Endothelial cell of umbilical vein (primary cell): ENCODE measurements around the gene ABCC11.

Experiments
- EZH2 ChIP-seq: IDR thresholded peaks from 2 replicates; pipeline ENCODE4 v1.6.1; 2012; ENCODE audit warnings: borderline replicate concordance, low read depth, mild to moderate bottlenecking, moderate library complexity, low read length, inconsistent platforms; ENCODE audit not compliant: severe bottlenecking
- FOS ChIP-seq: IDR thresholded peaks from 2 replicates; pipeline ENCODE4 v1.6.1; 2011; ENCODE audit warnings: mild to moderate bottlenecking, low read length, moderate library complexity, borderline replicate concordance; ENCODE audit not compliant: insufficient read depth
- GATA2 ChIP-seq: IDR thresholded peaks from 2 replicates; pipeline ENCODE4 v1.7.0; 2011; ENCODE audit warnings: low read depth, mild to moderate bottlenecking, moderate library complexity, mixed read lengths, low read length; ENCODE audit not compliant: insufficient read length, insufficient read depth
- JUN ChIP-seq: IDR thresholded peaks from 2 replicates; pipeline ENCODE4 v1.6.1; 2011; ENCODE audit warnings: borderline replicate concordance, low read depth; ENCODE audit not compliant: insufficient read length, insufficient read depth
- MYC ChIP-seq: IDR thresholded peaks from one replicate; pipeline ENCODE4 v1.6.1; 2011; ENCODE audit warnings: mild to moderate bottlenecking, low read depth, low read length
- POLR2A ChIP-seq: IDR thresholded peaks from 2 replicates; pipeline ENCODE4 v1.6.1; 2012; ENCODE audit warnings: low read depth, mild to moderate bottlenecking, control low read depth, low read length
- POLR2AphosphoS5 ChIP-seq: IDR thresholded peaks from 2 replicates; pipeline ENCODE4 v1.6.1; 2012; ENCODE audit warnings: low read depth, mild to moderate bottlenecking, control low read depth, low read length, moderate library complexity; ENCODE audit not compliant: insufficient read depth
- TF ChIP-seq, protein P1 (sequence below), 2 donors: IDR thresholded peaks; 1 replicate in 1 of 2; 2 replicates in 1 of 2; pipeline ENCODE4 v1.5.1; 2011; ENCODE audit warnings: low read length in 2 of 2, mild to moderate bottlenecking in 2 of 2, moderate library complexity in 2 of 2, control low read depth in 1 of 2, inconsistent platforms in 1 of 2, low read depth in 1 of 2; ENCODE audit not compliant: insufficient read depth in 1 of 2; ENCODE audit errors: extremely low read depth in 1 of 2
- TF ChIP-seq, protein P2 (sequence below): IDR thresholded peaks from 2 replicates; pipeline ENCODE4 v1.6.1; 2011; ENCODE audit not compliant: insufficient read depth, insufficient read length

DNA sequence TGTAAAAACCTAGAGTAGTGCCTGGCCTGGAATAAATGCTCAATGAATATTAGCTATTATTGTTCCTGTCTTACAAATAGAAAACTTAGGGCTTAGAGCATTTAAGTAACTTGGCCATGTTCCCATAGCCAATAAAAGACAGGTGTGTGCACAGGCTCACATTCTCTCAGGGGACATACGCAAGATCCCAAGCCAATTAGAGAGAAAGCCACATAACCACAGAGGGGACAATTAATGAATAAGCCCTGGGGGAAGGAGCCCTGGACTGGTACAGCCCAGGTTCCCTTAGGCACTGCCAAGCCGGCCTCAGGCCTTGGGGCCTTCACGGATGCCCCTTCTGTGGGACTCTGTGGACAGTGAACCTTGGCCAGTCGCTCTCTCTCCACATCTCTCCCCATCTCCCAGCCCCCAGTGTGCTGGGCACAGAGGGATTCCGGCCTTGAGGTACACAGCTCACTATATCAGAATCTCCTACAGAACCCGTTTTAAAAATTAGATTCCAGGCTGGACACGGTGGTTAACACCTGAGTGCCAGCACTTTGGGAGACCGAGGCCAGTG, 64.3 kb downstream of the ABCC11 start:
- TF ChIP-seq, protein P1, sequence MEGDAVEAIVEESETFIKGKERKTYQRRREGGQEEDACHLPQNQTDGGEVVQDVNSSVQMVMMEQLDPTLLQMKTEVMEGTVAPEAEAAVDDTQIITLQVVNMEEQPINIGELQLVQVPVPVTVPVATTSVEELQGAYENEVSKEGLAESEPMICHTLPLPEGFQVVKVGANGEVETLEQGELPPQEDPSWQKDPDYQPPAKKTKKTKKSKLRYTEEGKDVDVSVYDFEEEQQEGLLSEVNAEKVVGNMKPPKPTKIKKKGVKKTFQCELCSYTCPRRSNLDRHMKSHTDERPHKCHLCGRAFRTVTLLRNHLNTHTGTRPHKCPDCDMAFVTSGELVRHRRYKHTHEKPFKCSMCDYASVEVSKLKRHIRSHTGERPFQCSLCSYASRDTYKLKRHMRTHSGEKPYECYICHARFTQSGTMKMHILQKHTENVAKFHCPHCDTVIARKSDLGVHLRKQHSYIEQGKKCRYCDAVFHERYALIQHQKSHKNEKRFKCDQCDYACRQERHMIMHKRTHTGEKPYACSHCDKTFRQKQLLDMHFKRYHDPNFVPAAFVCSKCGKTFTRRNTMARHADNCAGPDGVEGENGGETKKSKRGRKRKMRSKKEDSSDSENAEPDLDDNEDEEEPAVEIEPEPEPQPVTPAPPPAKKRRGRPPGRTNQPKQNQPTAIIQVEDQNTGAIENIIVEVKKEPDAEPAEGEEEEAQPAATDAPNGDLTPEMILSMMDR (IDR thresholded peaks at IDR 0.05; ENCODE audit: extremely low read depth in 1 of 2, insufficient read depth in 1 of 2, low read depth in 1 of 2, low read length in 2 of 2): no peak
- TF ChIP-seq POLR2A (no peak), EZH2 (no peak), POLR2AphosphoS5 (no peak), MYC (no peak), FOS (no peak), JUN (no peak), GATA2 (no peak)
- TF ChIP-seq, protein P2, sequence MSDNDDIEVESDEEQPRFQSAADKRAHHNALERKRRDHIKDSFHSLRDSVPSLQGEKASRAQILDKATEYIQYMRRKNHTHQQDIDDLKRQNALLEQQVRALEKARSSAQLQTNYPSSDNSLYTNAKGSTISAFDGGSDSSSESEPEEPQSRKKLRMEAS: no peak
